ENCODE measurements around the gene ZDHHC11.
"Not testable (repeated sequence)": the region's sequence is repeated elsewhere in the genome, so short reads cannot be mapped to it uniquely, and the experiment has no call there.

The ZDHHC11 gene

GRCh38 chr5:845676-846601 is 4.8 kb downstream of the ZDHHC11 start:
- DNase-seq: not testable (repeated sequence)

GRCh38 chr5:845031-845675 is 5.6 kb downstream of the ZDHHC11 start:
- DNase-seq: not testable (repeated sequence)

GRCh38 chr5:844426-844825 is 6.4 kb downstream of the ZDHHC11 start:
- not testable (repeated sequence) for DNase-seq

- not testable (repeated sequence) for DNase-seq
Measured at GRCh38 chr5:843926-844325, 6.9 kb downstream of the ZDHHC11 start.

- not testable (repeated sequence) for DNase-seq
Measured at GRCh38 chr5:843371-843770, 7.4 kb downstream of the ZDHHC11 start.

GRCh38 chr5:842402-843221 is 8.2 kb downstream of the ZDHHC11 start:
- DNase-seq: not testable (repeated sequence)

- DNase-seq: not testable (repeated sequence)
Measured at GRCh38 chr5:841531-842401, 9.0 kb downstream of the ZDHHC11 start.

- not testable (repeated sequence) for DNase-seq
Measured at GRCh38 chr5:840974-841435, 9.8 kb downstream of the ZDHHC11 start.

GRCh38 chr5:840118-840973 is 10.4 kb downstream of the ZDHHC11 start:
- not testable (repeated sequence) for DNase-seq

GRCh38 chr5:838431-838851 is 12.3 kb downstream of the ZDHHC11 start:
- not testable (repeated sequence) for DNase-seq

GRCh38 chr5:837621-838121 is 13.1 kb downstream of the ZDHHC11 start:
- not testable (repeated sequence) for DNase-seq

GRCh38 chr5:835933-836612 is 14.7 kb downstream of the ZDHHC11 start:
- DNase-seq: not testable (repeated sequence)

- not testable (repeated sequence) for DNase-seq
Measured at GRCh38 chr5:834013-834412, 16.8 kb downstream of the ZDHHC11 start.

GRCh38 chr5:828194-828593 is 22.6 kb downstream of the ZDHHC11 start:
- not testable (repeated sequence) for DNase-seq

GRCh38 chr5:825544-825943 is 25.2 kb downstream of the ZDHHC11 start:
- DNase-seq: not testable (repeated sequence)

- no peak for DNase-seq
Measured at GRCh38 chr5:821504-821903, 29.3 kb downstream of the ZDHHC11 start.

GRCh38 chr5:820245-820644 is 30.5 kb downstream of the ZDHHC11 start:
- no peak for DNase-seq

GRCh38 chr5:819078-819477 is 31.7 kb downstream of the ZDHHC11 start:
- DNase-seq: no peak

- no peak for DNase-seq
Measured at GRCh38 chr5:816176-816575, 34.6 kb downstream of the ZDHHC11 start.

All from hypothalamus (tissue), 51 donors.